Neural progenitor cell (in vitro differentiated cells): ENCODE measurements around the gene RPH3AL. TPM values are rescaled to one million over a fixed set of nuclear protein-coding genes. Genes with fewer than 3 reads are reported as not detected.

Source experiments
- DNase-seq: peaks from one replicate; pipeline ENCODE4 v3.0.0-alpha.2; 2016; ENCODE audit warnings: low spot score
- H2AFZ ChIP-seq: fragments of 200-600 bp; sonication (generic); replicated peaks from 2 replicates; pipeline ENCODE4 v1.6.1; 2016; ENCODE audit warnings: antibody characterized with exemption
- H3F3A ChIP-seq: fragments of 200-600 bp; sonication (generic); 2 replicates; pipeline ENCODE4 v1.6.1; 2016; ENCODE audit warnings: antibody characterized with exemption, low read depth
- H3K27ac ChIP-seq: fragments of 200-600 bp; sonication (generic); 2 replicates; pipeline ENCODE4 v1.5.1; 2016; ENCODE audit warnings: mild to moderate bottlenecking
- H3K27me3 ChIP-seq: fragments of 200-600 bp; sonication (generic); 2 replicates; pipeline ENCODE4 v1.6.1; 2016; ENCODE audit warnings: mild to moderate bottlenecking, moderate library complexity
- H3K36me3 ChIP-seq: fragments of 200-600 bp; sonication (generic); 2 replicates; pipeline ENCODE4 v1.5.1; 2016
- H3K4me1 ChIP-seq: fragments of 200-600 bp; sonication (generic); 2 replicates; pipeline ENCODE4 v1.6.1; 2016; ENCODE audit warnings: mixed run types
- H3K4me2 ChIP-seq: fragments of 200-600 bp; sonication (generic); 2 replicates; pipeline ENCODE4 v1.6.1; 2016
- H3K4me3 ChIP-seq: fragments of 200-600 bp; sonication (generic); 2 replicates; pipeline ENCODE4 v1.5.1; 2016
- H3K79me2 ChIP-seq: fragments of 200-600 bp; sonication (generic); 2 replicates; pipeline ENCODE4 v1.6.1; 2016; ENCODE audit warnings: low read depth
- H3K9ac ChIP-seq: fragments of 200-600 bp; sonication (generic); 2 replicates; pipeline ENCODE4 v1.6.1; 2016
- H3K9me3 ChIP-seq: fragments of 200-600 bp; sonication (generic); 2 replicates; pipeline ENCODE4 v1.5.1; 2016; ENCODE audit warnings: low read depth
- H4K20me1 ChIP-seq: fragments of 200-600 bp; sonication (generic); 2 replicates; pipeline ENCODE4 v1.6.1; 2016; ENCODE audit warnings: low read depth
- H3K27ac Mint-ChIP-seq: 3 replicates; pipeline ENCODE4 v1.8.0; 2021; ENCODE audit warnings: mixed read lengths
- H3K27me3 Mint-ChIP-seq: 2 replicates; pipeline ENCODE4 v1.8.0; 2022; ENCODE audit warnings: low read depth, mild to moderate bottlenecking, inconsistent platforms, moderate library complexity, mixed read lengths; ENCODE audit not compliant: insufficient read depth
- H3K36me3 Mint-ChIP-seq: 3 replicates; pipeline ENCODE4 v1.8.0; 2021; ENCODE audit warnings: mixed read lengths
- H3K4me1 Mint-ChIP-seq: 3 replicates; pipeline ENCODE4 v1.8.0; 2021; ENCODE audit warnings: mixed read lengths
- H3K4me3 Mint-ChIP-seq: 3 replicates; pipeline ENCODE4 v1.8.0; 2021; ENCODE audit warnings: mild to moderate bottlenecking, moderate library complexity, mixed read lengths
- H3K9me3 Mint-ChIP-seq: 3 replicates; pipeline ENCODE4 v1.8.0; 2020; ENCODE audit warnings: mixed read lengths
- EZH2 ChIP-seq: fragments of 200-600 bp; sonication (generic); IDR thresholded peaks from 2 replicates; pipeline ENCODE4 v1.6.1; 2017; ENCODE audit warnings: antibody characterized with exemption, mild to moderate bottlenecking, moderate library complexity
- EZH2phosphoT487 ChIP-seq: fragments of 200-600 bp; sonication (generic); IDR thresholded peaks from 2 replicates; pipeline ENCODE4 v1.6.1; 2017; ENCODE audit warnings: antibody characterized with exemption
- total RNA-seq: library from RNA; depleted of rRNA; stranded (reverse); fragments of >200 nt; gene quantifications from 2 replicates; pipeline ENCODE4 v1.2.3, GENCODE V29; 2015; ENCODE audit warnings: low replicate concordance
- TF ChIP-seq, protein P1 (sequence below): fragments of 200-600 bp; sonication (generic); IDR thresholded peaks from 2 replicates; pipeline ENCODE4 v1.5.1; 2017; ENCODE audit warnings: antibody characterized with exemption, mild to moderate bottlenecking

Gene RPH3AL
- total RNA-seq, 1 donor from 2014 or later = 7.5 TPM

DNA sequence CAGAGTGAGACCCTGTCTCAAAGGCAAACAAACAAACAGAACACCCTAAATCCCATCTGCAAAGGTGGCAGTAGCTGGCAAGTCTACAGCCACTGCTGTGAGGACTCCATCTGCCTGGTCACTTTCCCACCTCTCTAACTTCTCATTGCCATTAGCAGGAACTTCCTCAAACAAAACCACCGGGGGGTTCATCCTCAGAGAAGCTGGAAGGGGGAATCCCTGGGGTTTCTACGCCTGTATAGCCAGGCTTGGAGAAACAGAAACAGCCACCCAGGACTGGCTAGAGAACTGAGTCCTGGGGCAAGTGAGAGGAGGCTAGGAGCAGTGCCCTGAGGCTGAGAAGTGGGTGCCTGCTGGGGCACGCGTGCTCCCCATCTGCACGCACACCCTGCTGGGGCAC, 7.3 kb downstream of the RPH3AL start:
- Histone ChIP-seq H4K20me1 (no peaks in the 10 kb centered on the region), H3K79me2 (no peaks in the 10 kb centered on the region), H3K4me3 (no peak overlapping the region), H3K4me2 (no peak overlapping the region), H3K27me3 (no peaks in the 10 kb centered on the region), H3K27ac (no peak overlapping the region), H3K4me1 (peaks cover 13% of the 10 kb centered on the region), H3K36me3 (no peaks in the 10 kb centered on the region), H3K9me3 (no peaks in the 10 kb centered on the region), H3K9ac (no peak overlapping the region), H2AFZ (no peak overlapping the region), H3F3A (peaks cover 10% of the 10 kb centered on the region)
- DNase-seq = no peak
- Mint-ChIP-seq H3K27ac (no peak overlapping the region), H3K9me3 (peaks cover 5% of the 10 kb centered on the region), H3K4me1 (peaks cover 20% of the 10 kb centered on the region), H3K4me3 (no peak overlapping the region), H3K36me3 (no peaks in the 10 kb centered on the region), H3K27me3 (peaks cover 16% of the 10 kb centered on the region)
- TF ChIP-seq EZH2 (no peak), EZH2phosphoT487 (no peak)
- TF ChIP-seq, protein P1, sequence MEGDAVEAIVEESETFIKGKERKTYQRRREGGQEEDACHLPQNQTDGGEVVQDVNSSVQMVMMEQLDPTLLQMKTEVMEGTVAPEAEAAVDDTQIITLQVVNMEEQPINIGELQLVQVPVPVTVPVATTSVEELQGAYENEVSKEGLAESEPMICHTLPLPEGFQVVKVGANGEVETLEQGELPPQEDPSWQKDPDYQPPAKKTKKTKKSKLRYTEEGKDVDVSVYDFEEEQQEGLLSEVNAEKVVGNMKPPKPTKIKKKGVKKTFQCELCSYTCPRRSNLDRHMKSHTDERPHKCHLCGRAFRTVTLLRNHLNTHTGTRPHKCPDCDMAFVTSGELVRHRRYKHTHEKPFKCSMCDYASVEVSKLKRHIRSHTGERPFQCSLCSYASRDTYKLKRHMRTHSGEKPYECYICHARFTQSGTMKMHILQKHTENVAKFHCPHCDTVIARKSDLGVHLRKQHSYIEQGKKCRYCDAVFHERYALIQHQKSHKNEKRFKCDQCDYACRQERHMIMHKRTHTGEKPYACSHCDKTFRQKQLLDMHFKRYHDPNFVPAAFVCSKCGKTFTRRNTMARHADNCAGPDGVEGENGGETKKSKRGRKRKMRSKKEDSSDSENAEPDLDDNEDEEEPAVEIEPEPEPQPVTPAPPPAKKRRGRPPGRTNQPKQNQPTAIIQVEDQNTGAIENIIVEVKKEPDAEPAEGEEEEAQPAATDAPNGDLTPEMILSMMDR = no peak

DNA sequence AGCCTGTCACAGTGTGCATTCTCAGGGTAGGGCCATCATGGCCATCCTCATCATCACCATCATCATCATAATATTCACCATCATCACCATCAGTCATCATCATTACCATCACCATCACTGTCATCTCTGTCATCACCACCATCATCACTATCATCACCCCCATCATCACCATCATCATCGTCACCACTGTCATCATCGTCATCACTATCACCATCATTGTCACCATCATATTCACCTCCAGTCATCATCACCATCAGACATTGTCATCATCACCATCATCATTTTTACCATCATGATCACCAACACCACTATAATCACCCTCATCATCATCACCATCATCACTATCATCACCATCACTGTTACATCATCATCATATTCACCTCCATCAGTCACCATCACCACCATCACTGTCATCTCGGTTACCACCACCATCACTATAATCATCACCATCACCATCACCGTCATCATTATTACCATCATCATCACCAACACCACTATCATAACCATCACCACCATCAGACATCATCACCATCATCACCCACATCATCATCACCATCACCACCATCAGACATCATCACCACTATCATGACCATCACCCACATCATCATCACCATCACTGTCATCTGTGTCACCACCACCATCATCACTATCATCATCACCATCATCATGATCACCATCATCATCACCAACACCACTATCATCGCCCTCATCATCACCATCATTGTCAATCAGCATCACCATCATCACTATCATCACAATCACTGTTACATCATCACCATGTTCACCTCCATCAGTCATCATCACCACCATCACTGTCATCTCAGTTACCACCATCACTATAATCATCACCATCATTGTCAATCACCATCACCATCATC, 8.5 kb downstream of the RPH3AL start:
- Mint-ChIP-seq H3K4me1 (peaks cover 15% of the 10 kb centered on the region), H3K27me3 (peaks cover 13% of the 10 kb centered on the region), H3K4me3 (no peak overlapping the region), H3K27ac (no peak overlapping the region), H3K9me3 (peaks cover 5% of the 10 kb centered on the region), H3K36me3 (no peaks in the 10 kb centered on the region)
- H3K4me1 ChIP-seq = peaks cover 11% of the 10 kb centered on the region
- H3K79me2 ChIP-seq = no peaks in the 10 kb centered on the region
- H3K36me3 ChIP-seq = no peaks in the 10 kb centered on the region
- peaks cover 6% of the 10 kb centered on the region for H3F3A ChIP-seq
- H3K9me3 ChIP-seq = no peaks in the 10 kb centered on the region
- no peak overlapping the region for H2AFZ ChIP-seq
- TF ChIP-seq, protein P1 = no peak
- TF ChIP-seq EZH2phosphoT487 = no peak
- no peak for TF ChIP-seq EZH2
- no peak overlapping the region for H3K4me2 ChIP-seq
- no peak for DNase-seq
- no peak overlapping the region for H3K9ac ChIP-seq
- H3K27me3 ChIP-seq = no peaks in the 10 kb centered on the region
- H3K4me3 ChIP-seq = no peak overlapping the region
- H4K20me1 ChIP-seq = no peaks in the 10 kb centered on the region
- H3K27ac ChIP-seq = no peak overlapping the region

DNA sequence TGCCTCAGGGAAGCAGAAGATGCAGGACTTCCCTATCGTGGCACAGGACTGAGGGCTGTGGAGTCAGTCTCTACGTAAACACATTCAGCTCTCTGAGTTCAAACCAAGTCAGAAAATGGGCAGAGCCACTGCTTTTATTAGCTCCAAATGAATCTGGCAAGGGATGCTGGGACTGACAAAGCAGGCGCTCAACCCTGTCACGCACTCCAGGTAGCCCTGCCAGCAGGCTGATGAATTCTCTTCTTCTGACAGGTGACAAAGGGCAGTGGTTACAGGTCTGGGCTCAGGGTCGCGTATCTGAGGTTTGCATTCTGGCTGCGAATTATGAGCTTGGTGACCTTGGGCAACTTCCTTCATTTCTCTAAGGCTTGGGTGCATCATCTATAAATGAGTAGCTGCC, 9.4 kb downstream of the RPH3AL start:
- Mint-ChIP-seq H3K4me3 (no peak overlapping the region), H3K27ac (no peak overlapping the region), H3K36me3 (no peaks in the 10 kb centered on the region), H3K9me3 (peaks cover 5% of the 10 kb centered on the region), H3K27me3 (peaks cover 13% of the 10 kb centered on the region), H3K4me1 (peaks cover 10% of the 10 kb centered on the region)
- H3K36me3 ChIP-seq = no peaks in the 10 kb centered on the region
- H3K4me1 ChIP-seq = peaks cover 2% of the 10 kb centered on the region
- H3K9me3 ChIP-seq = no peaks in the 10 kb centered on the region
- no peak overlapping the region for H3K4me2 ChIP-seq
- no peak overlapping the region for H3K9ac ChIP-seq
- no peaks in the 10 kb centered on the region for H3F3A ChIP-seq
- no peak overlapping the region for H2AFZ ChIP-seq
- no peaks in the 10 kb centered on the region for H3K27me3 ChIP-seq
- H3K27ac ChIP-seq = no peak overlapping the region
- DNase-seq = no peak
- no peaks in the 10 kb centered on the region for H3K79me2 ChIP-seq
- H3K4me3 ChIP-seq = no peak overlapping the region
- H4K20me1 ChIP-seq = no peaks in the 10 kb centered on the region
- TF ChIP-seq EZH2phosphoT487 (no peak), EZH2 (no peak)
- TF ChIP-seq, protein P1 = no peak
